Measurements from ENCODE around the gene ACTN1. TPM values are rescaled to one million over a fixed set of nuclear protein-coding genes. Genes with fewer than 3 reads are reported as not detected.
A peak's percentile ranks its signal among the peaks of the same experiment; 100 is the strongest.
"Not testable (repeated sequence)": the region's sequence is repeated elsewhere in the genome, so short reads cannot be mapped to it uniquely, and the experiment has no call there.

ACTN1 gene
- total and polyA plus RNA-seq, 5 experiments from 2014 or later = 144 to 436 (median 333) TPM

DNA sequence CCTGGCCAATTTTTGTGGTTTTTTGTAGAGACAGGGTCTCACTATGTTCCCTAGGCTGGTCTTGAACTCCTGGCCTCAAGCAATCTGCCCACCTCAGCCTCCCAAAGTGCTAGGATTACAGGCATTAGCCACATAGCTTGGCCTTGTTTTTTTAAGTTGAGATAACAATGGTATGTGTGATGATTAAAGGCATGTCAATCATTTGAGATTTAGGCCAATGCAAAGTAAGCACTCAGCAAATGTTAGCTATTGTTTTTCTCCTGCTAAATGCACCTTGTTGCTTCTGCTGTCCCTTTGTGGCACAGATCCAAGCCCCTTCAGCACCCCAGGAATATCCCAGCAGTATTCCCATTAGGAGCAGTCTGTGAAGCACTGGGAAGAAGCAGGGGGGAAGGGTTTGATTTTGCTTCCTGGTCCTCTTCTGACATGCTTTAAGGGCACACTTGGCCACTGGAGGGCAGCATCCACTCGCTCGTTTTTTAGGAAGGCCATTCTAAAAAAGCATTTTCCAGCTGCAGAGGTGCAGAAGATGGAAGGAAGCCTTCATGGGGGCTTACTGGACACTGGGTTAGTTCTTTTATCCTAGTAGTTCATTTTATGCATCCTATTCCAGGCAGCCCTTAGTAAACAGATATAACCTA is 116.0 kb downstream of the ACTN1 start:
- POLR2A ChIA-PET = no interaction called here
- Mint-ChIP-seq H3K27me3 (no peaks in the 10 kb centered on the region), H3K4me1 (peaks cover 0 to 3% (median 0%) of the 10 kb centered on the region in 4 donors), H3K27ac (peak overlapping the region in 3 of 10 donors; percentile 24 to 62 (median 53)), H3K9me3 (peaks cover 0 to 20% (median 8%) of the 10 kb centered on the region in 9 donors), H3K36me3 (peaks cover 5 to 10% (median 8%) of the 10 kb centered on the region in 3 donors), H3K4me3 (peak overlapping the region in 1 of 10 donors; percentile 8)
- DNase-seq (peak; percentile 37 to 85 (median 52)), ATAC-seq (peak; percentile 65 to 70)

DNA sequence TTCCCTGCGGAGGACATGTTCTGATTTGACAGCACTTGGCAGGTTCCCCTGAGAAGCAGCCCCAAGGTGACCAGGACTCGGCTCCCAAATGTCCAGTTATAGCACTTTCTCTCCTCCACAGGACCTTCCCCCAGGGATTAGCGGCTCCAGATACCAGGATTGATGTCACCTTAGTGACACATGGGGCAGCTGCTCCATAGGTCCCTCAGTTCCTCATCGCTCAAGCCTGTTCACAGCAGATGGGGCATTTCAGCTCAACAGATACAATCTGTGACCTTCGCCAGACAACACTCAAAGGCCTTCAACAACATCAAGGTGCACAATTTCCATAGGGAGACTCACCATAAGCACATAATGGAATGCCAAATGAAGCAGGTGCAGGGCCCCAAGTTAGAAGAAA is 118.3 kb downstream of the ACTN1 start:
- Mint-ChIP-seq H3K27ac (no peak overlapping the region), H3K27me3 (no peaks in the 10 kb centered on the region), H3K9me3 (peaks cover 0 to 14% (median 7%) of the 10 kb centered on the region in 9 donors), H3K36me3 (peaks cover 5 to 9% (median 7%) of the 10 kb centered on the region in 3 donors), H3K4me1 (peaks cover 0 to 3% (median 0%) of the 10 kb centered on the region in 4 donors), H3K4me3 (no peak overlapping the region)
- DNase-seq (no peak), ATAC-seq (no peak)
- POLR2A ChIA-PET = no interaction called here

DNA sequence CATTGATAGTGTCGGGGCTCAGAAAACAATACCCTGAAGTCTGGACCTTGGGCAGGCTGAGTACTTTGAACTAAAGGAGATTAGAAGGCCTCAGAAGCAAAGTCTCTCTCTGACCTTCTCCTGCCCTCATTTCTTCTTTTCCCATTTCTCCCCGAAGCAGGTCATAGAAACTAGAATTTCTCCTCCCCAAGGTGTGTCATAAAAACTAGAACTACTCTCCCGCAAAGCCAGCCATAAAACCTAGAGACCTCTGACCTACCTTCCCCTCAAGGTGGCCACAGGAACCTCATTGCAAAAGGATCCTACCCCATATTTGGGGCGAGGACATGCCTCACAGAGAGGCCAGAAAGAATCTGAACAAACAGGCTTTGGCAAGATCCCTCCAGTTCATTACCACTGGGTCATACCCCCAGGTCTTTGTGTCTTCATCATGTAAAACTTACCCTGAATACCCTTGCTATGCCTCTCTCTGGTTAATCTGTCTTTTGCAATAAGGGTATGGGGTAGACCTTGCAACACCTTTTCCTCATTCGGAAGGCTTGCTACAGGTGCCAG is 121.5 kb downstream of the ACTN1 start:
- H3K27me3 Mint-ChIP-seq = no peaks in the 10 kb centered on the region
- H3K4me1 Mint-ChIP-seq = peaks cover 0 to 9% (median 0%) of the 10 kb centered on the region in 4 donors
- peaks cover 0 to 3% (median 0%) of the 10 kb centered on the region in 3 donors for H3K36me3 Mint-ChIP-seq
- no peak overlapping the region for H3K4me3 Mint-ChIP-seq
- no peak for DNase-seq
- POLR2A ChIA-PET = no interaction called here
- peaks cover 0 to 11% (median 1%) of the 10 kb centered on the region in 9 donors for H3K9me3 Mint-ChIP-seq
- H3K27ac Mint-ChIP-seq = no peak overlapping the region
- ATAC-seq = no peak

DNA sequence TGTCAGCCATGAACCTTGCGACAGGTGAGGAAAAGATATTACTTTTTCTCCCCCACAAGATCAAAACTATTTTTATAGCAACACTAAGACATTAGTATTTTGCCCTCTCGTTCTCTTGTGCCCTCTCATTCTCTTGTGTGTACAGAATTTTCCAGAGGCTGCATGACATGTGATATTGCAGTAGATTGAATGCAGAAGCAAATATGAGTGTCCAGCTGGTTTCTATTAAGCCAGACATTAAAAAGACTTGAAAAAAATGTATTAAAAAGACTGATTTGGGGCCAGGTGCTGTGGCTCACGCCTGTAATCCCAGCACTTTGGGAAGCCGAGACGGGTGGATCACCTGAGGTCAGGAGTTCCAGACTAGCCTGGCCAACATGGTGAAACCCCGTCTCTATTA is 122.5 kb downstream of the ACTN1 start:
- no peak for DNase-seq
- Mint-ChIP-seq H3K27me3 (no peaks in the 10 kb centered on the region), H3K36me3 (peaks cover 0 to 8% (median 5%) of the 10 kb centered on the region in 3 donors), H3K9me3 (peaks cover 0 to 16% (median 4%) of the 10 kb centered on the region in 9 donors), H3K4me3 (no peak overlapping the region), H3K4me1 (peaks cover 0 to 9% (median 0%) of the 10 kb centered on the region in 4 donors), H3K27ac (no peak overlapping the region)
- POLR2A ChIA-PET = no interaction called here
- no peak for ATAC-seq

DNA sequence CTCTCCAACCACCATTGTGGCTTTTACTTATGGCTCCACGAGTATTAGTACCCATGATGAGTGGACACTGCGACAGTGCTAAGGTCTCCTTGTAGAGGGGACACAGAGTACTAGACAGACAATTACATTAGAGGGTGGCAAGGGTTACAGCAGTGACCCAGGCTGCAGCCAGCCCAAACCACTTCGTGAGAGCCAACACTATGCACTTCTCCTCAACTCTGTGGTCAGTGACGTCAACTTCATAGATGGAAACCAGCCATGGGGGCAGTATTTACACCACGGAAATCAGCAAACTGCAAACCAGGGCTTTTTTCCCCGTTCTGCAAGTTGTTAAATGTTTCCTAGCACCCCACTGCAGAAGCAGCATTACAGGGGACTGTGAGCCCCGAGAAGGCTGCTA is 124.7 kb downstream of the ACTN1 start:
- no peak for ATAC-seq
- peaks cover 0 to 8% (median 5%) of the 10 kb centered on the region in 3 donors for H3K36me3 Mint-ChIP-seq
- no peak overlapping the region for H3K4me3 Mint-ChIP-seq
- H3K9me3 Mint-ChIP-seq = peaks cover 0 to 16% (median 4%) of the 10 kb centered on the region in 9 donors
- no peak for DNase-seq
- H3K4me1 Mint-ChIP-seq = peaks cover 0 to 9% (median 0%) of the 10 kb centered on the region in 4 donors
- H3K27me3 Mint-ChIP-seq = no peaks in the 10 kb centered on the region
- no peak overlapping the region for H3K27ac Mint-ChIP-seq
- POLR2A ChIA-PET = interaction anchor here (0.6 kb wide), 1 partner anchor 422 kb away, joined by 3 read pairs; no protein-coding TSS in a partner anchor

DNA sequence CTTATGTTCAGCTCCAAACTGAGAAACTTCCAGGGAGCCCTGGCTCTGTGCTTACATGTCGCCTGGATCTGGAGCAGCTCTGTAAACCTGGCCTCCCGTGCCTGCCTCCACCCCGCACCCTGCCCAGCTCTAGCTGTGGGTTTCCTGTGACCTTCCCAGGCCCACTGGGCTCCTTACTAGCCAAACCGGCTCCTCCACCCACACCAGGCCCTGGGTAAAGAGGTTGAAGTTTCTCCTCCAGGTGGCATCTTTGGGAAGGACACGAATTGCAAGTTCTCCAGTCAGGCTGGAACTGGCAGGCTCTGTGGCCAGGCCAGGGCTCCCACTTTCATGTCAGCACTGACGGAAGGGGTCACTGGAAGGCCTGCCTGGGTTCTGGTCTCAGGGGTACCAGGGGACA is 125.4 kb downstream of the ACTN1 start:
- H3K27me3 Mint-ChIP-seq = no peaks in the 10 kb centered on the region
- POLR2A ChIA-PET = interaction anchor here (0.6 kb wide), 1 partner anchor 423 kb away, joined by 3 read pairs; no protein-coding TSS in a partner anchor
- H3K4me3 Mint-ChIP-seq = no peak overlapping the region
- peaks cover 0 to 16% (median 4%) of the 10 kb centered on the region in 9 donors for H3K9me3 Mint-ChIP-seq
- DNase-seq (no peak), ATAC-seq (no peak)
- peaks cover 0 to 9% (median 0%) of the 10 kb centered on the region in 4 donors for H3K4me1 Mint-ChIP-seq
- H3K36me3 Mint-ChIP-seq = peaks cover 0 to 8% (median 5%) of the 10 kb centered on the region in 3 donors
- H3K27ac Mint-ChIP-seq = peak overlapping the region in 1 of 10 donors; percentile 11

DNA sequence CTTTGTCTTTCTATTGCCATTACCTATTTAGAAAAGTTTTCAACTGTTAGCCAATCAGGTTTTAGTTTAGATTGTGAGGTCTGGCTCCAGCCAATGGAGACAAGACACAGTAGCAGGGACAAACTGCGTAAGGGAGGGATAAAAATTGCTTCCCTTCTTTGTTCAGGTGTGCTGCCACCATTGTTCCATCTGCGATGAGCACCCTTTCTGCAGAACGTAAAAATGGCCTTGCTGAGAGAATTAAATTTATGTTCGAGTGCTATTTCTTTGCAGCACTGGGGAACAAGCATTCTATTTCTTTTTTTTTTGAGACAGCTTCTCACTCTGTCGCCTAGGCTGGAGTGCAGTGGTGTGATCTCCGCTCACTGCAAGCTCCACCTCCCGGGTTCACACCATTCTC is 126.6 kb downstream of the ACTN1 start:
- H3K4me3 Mint-ChIP-seq, H3K27me3 Mint-ChIP-seq, H3K27ac Mint-ChIP-seq, H3K4me1 Mint-ChIP-seq, H3K36me3 Mint-ChIP-seq, POLR2A ChIA-PET, DNase-seq, ATAC-seq: not testable (repeated sequence)
- H3K9me3 Mint-ChIP-seq = peaks cover 0 to 16% (median 4%) of the 10 kb centered on the region in 9 donors

DNA sequence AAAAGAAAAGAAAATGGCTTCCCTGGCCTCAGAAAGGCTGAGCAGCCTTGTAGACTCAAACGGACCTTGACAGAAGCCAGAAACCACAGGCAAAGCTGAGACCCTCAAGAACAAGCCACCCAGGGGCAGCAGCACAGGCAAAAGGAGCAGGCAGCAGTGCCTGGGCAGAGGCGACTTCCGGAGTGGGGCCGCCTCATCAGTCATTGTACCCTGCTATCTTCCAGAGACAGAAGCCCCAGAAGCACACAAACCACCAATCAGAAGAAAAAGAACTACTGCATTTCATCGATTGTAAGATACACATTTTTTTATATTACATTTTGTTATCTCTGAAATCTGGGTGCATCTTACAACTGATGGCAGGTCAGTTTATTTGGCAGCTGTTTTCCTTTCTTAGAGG is 128.0 kb downstream of the ACTN1 start:
- Mint-ChIP-seq H3K4me3 (no peak overlapping the region), H3K4me1 (peaks cover 0 to 9% (median 0%) of the 10 kb centered on the region in 4 donors), H3K36me3 (peaks cover 0 to 8% (median 5%) of the 10 kb centered on the region in 3 donors), H3K27ac (peak overlapping the region in 1 of 10 donors; percentile 59), H3K27me3 (no peaks in the 10 kb centered on the region), H3K9me3 (peaks cover 0 to 16% (median 4%) of the 10 kb centered on the region in 9 donors)
- POLR2A ChIA-PET = no interaction called here
- ATAC-seq (no peak), DNase-seq (no peak)

DNA sequence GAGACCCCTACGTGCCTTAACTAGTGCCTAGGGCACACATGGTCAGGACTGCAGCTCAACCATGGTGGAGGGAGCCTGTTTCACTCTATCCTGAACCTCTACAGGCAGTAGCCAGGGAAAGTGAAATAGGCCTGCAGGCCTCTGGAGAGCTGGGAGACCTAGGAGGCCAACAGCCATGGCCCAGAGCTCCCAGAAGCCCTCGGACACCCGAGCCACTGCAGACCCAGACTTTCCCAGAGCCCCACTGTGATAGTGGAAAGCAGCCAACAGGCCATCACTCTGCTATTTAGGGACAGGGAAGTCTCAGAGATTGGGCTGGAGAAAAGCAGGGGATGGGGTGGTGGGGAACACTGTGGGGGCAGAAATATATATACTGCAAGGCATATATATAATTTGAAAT is 129.7 kb downstream of the ACTN1 start:
- DNase-seq = no peak
- no peak overlapping the region for H3K4me3 Mint-ChIP-seq
- no peak overlapping the region for H3K27ac Mint-ChIP-seq
- POLR2A ChIA-PET = no interaction called here
- H3K27me3 Mint-ChIP-seq = no peaks in the 10 kb centered on the region
- peaks cover 0 to 9% (median 5%) of the 10 kb centered on the region in 3 donors for H3K36me3 Mint-ChIP-seq
- peaks cover 0 to 15% (median 4%) of the 10 kb centered on the region in 9 donors for H3K9me3 Mint-ChIP-seq
- ATAC-seq = no peak
- H3K4me1 Mint-ChIP-seq = peaks cover 0 to 5% (median 2%) of the 10 kb centered on the region in 4 donors

DNA sequence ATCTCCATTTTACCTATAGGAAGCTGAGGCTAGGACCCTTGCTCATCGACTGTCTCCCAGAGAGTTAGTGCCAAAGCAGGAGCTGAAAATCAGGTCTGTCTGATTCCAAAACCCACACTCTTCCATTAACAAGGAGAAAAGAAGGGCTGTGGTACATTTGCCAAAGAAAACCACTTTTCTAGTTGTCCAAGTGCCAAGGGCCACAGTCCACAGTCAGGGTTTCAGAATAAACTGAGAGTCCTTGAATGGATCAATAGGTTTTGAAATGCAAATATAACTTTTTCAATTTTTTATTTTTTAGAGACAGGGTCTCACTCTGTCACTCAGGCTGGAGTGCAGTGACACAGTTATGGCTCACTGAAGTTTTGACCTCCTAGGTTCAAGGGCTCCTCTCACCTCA is 130.8 kb downstream of the ACTN1 start:
- no peak for ATAC-seq

DNA sequence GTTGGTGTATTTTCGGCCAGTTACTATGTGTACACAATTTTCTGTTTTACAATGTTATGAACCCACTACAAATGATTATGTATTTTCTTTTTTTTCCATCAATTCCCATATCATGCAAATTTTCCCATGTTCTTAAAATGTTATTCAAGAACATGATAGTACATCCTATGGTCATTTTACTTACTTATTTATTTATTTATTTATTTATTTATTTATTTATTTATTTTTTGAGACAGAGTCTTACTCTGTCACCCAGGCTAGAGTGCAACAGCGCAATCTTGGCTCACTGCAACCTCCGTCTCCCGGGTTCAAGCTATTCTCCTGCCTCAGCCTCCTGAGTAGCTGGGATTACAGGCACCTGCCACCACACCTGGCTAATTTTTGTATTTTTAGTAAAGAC is 131.5 kb downstream of the ACTN1 start:
- H3K27me3 Mint-ChIP-seq, H3K36me3 Mint-ChIP-seq, H3K9me3 Mint-ChIP-seq, POLR2A ChIA-PET, H3K4me3 Mint-ChIP-seq, DNase-seq, H3K27ac Mint-ChIP-seq, ATAC-seq: not testable (repeated sequence)
- H3K4me1 Mint-ChIP-seq = peaks cover 7 to 16% (median 10%) of the 10 kb centered on the region in 4 donors

More for the DNA sequence above, 130.8 kb downstream of the ACTN1 start:
- Mint-ChIP-seq H3K27me3 (no peaks in the 10 kb centered on the region), H3K27ac (no peak overlapping the region), H3K4me3 (no peak overlapping the region), H3K4me1 (peaks cover 7 to 16% (median 8%) of the 10 kb centered on the region in 4 donors), H3K36me3 (peaks cover 0 to 9% (median 5%) of the 10 kb centered on the region in 3 donors), H3K9me3 (peaks cover 0 to 8% (median 3%) of the 10 kb centered on the region in 9 donors)
- POLR2A ChIA-PET = no interaction called here
- DNase-seq = no peak

DNA sequence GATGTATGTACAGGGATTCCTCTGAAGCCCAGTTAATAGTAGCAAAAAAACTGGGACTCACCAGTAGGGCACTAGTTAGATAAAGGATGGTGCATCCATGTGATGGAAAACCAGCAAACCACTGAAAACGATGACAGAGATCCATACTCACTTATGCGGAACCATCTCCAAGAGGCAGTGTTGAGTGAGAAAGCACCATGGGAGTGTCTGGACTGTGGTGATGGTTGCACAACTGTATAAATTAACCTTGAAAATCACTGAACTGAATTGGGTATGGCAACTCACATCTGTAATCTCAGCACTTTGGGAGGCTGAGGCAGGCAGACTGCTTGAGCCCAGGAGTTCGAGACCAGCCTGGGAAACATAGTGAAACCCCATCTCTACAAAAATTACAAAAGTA is 132.6 kb downstream of the ACTN1 start:
- Mint-ChIP-seq H3K4me3 (no peak overlapping the region), H3K27me3 (no peaks in the 10 kb centered on the region), H3K36me3 (peaks cover 0 to 4% (median 0%) of the 10 kb centered on the region in 3 donors), H3K4me1 (peaks cover 12 to 21% (median 15%) of the 10 kb centered on the region in 4 donors), H3K27ac (no peak overlapping the region), H3K9me3 (no peaks in the 10 kb centered on the region)
- no peak for DNase-seq
- ATAC-seq = no peak
- POLR2A ChIA-PET = no interaction called here

DNA sequence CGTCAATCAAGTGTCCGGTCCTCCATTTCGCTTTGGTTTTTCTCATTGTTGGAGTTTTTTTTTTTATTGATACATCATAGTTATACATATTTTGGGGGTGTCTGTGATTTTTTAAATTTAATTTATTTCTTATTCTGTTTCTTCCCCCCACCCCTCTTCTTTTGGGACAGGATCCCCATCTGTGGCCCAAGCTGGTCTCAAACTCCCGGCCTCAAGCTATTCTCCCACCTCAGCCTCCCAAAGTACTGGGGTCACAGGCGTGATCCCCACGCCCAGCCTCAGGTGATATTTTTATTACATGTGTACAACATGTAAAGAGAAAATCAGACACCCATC is 134.9 kb downstream of the ACTN1 start:
- H3K36me3 Mint-ChIP-seq = peaks cover 0 to 9% (median 3%) of the 10 kb centered on the region in 3 donors
- peak overlapping the region in 7 of 10 donors; percentile 19 to 66 (median 48) for H3K4me3 Mint-ChIP-seq
- no peaks in the 10 kb centered on the region for H3K27me3 Mint-ChIP-seq
- DNase-seq = no peak
- H3K4me1 Mint-ChIP-seq = peaks cover 15 to 26% (median 21%) of the 10 kb centered on the region in 4 donors
- ATAC-seq = peak in 1 of 2 donors; percentile 12
- H3K27ac Mint-ChIP-seq = peak overlapping the region in 2 of 10 donors; percentile 72 to 80
- peaks cover 0 to 4% (median 0%) of the 10 kb centered on the region in 9 donors for H3K9me3 Mint-ChIP-seq
- POLR2A ChIA-PET = interaction anchor here (0.6 to 0.9 kb wide), 2 partner anchors 28 to 201 kb away, joined by 3 to 6 read pairs; no protein-coding TSS in a partner anchor
